Ishikawa (cell line): ENCODE results near the gene IGF1R.

ENCODE experiments used
- CREB1 ChIP-seq: IDR thresholded peaks from 2 replicates; pipeline ENCODE4 v1.6.1; 2012; ENCODE audit warnings: low read depth
- EGR1 ChIP-seq: IDR thresholded peaks from 2 replicates; pipeline ENCODE4 v1.6.1; 2012
- EP300 ChIP-seq: IDR thresholded peaks from 2 replicates; pipeline ENCODE4 v1.6.1; 2012; ENCODE audit warnings: borderline replicate concordance
- MAX ChIP-seq: IDR thresholded peaks from 2 replicates; pipeline ENCODE4 v1.6.1; 2012
- RAD21 ChIP-seq: IDR thresholded peaks from 2 replicates; pipeline ENCODE4 v1.6.1; 2012; ENCODE audit warnings: low read depth
- TAF1 ChIP-seq: IDR thresholded peaks from 2 replicates; pipeline ENCODE4 v1.6.1; 2012; ENCODE audit warnings: low read depth, mild to moderate bottlenecking
- TCF12 ChIP-seq: IDR thresholded peaks from 2 replicates; pipeline ENCODE4 v1.6.1; 2012; ENCODE audit warnings: low read depth
- TEAD4 ChIP-seq: IDR thresholded peaks from 2 replicates; pipeline ENCODE4 v1.6.1; 2012
- USF1 ChIP-seq: IDR thresholded peaks from 2 replicates; pipeline ENCODE4 v1.6.1; 2012
- YY1 ChIP-seq: IDR thresholded peaks from 2 replicates; pipeline ENCODE4 v1.6.1; 2012; ENCODE audit warnings: low read depth
- ZBTB7A ChIP-seq: IDR thresholded peaks from 2 replicates; pipeline ENCODE4 v1.6.1; 2012; ENCODE audit warnings: low read depth
- TF ChIP-seq, protein P1 (sequence below): IDR thresholded peaks from 2 replicates; pipeline ENCODE4 v1.6.1; 2012; ENCODE audit warnings: low read depth, mild to moderate bottlenecking

DNA sequence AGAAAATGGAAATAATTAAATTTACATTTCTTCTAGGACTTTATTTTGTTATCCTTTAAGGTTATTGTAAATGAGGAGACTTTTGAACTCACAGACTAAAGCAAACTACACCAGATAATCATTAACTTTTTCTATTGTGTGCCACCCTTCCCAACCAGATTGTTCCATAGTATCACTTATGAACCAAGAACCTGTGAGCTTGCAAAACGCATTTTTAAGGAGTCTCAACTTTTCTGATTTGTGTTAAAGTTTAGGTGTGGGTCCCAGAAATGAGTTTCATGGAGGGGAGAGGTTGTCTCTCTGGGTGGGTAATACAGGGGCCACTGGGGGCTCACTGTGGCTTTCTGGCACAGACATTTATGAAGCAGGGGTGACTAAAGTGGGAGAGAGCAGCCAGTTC is 75.7 kb downstream of the IGF1R start:
- TF ChIP-seq MAX (no peak), EP300 (no peak), TEAD4 (no peak), ZBTB7A (no peak), TAF1 (no peak), TCF12 (no peak), RAD21 (no peak), EGR1 (no peak), YY1 (no peak), CREB1 (no peak), USF1 (no peak)
- TF ChIP-seq, protein P1, sequence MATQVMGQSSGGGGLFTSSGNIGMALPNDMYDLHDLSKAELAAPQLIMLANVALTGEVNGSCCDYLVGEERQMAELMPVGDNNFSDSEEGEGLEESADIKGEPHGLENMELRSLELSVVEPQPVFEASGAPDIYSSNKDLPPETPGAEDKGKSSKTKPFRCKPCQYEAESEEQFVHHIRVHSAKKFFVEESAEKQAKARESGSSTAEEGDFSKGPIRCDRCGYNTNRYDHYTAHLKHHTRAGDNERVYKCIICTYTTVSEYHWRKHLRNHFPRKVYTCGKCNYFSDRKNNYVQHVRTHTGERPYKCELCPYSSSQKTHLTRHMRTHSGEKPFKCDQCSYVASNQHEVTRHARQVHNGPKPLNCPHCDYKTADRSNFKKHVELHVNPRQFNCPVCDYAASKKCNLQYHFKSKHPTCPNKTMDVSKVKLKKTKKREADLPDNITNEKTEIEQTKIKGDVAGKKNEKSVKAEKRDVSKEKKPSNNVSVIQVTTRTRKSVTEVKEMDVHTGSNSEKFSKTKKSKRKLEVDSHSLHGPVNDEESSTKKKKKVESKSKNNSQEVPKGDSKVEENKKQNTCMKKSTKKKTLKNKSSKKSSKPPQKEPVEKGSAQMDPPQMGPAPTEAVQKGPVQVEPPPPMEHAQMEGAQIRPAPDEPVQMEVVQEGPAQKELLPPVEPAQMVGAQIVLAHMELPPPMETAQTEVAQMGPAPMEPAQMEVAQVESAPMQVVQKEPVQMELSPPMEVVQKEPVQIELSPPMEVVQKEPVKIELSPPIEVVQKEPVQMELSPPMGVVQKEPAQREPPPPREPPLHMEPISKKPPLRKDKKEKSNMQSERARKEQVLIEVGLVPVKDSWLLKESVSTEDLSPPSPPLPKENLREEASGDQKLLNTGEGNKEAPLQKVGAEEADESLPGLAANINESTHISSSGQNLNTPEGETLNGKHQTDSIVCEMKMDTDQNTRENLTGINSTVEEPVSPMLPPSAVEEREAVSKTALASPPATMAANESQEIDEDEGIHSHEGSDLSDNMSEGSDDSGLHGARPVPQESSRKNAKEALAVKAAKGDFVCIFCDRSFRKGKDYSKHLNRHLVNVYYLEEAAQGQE = no peak
